T-helper 1 cell (primary cell): ENCODE results near the gene NDUFA13.
A peak's percentile ranks its signal among the peaks of the same experiment; 100 is the strongest.

Source experiments
- DNase-seq, 5 donors: peaks; one replicate each; pipeline ENCODE4 v3.0.0-alpha.2; 2012 to 2020

NDUFA13 gene

GRCh38 chr19:19513682-19514081 lies 2.3 kb upstream of the NDUFA13 start:
- DNase-seq = no peak

- DNase-seq = no peak
These were observed 1.8 kb upstream of the NDUFA13 start for GRCh38 chr19:19514215-19514657.

GRCh38 chr19:19514881-19515641 lies 964 bp upstream of the NDUFA13 start, which contains the start of gene TSSK6:
Gene TSSK6 (minus strand): TSS chr19:19515548. CDS start chr19:19515427, 121 bp downstream.
- DNase-seq = no peak

GRCh38 chr19:19517235-19517619 lies 1.2 kb downstream of the NDUFA13 start:
- DNase-seq = no peak

- DNase-seq = no peak
These were observed 5.0 kb downstream of the NDUFA13 start for GRCh38 chr19:19520989-19521388.

- no peak for DNase-seq
These were observed 7.2 kb downstream of the NDUFA13 start for GRCh38 chr19:19523177-19523576.

GRCh38 chr19:19524053-19524452 lies 8.0 kb downstream of the NDUFA13 start:
- DNase-seq = no peak

DNA sequence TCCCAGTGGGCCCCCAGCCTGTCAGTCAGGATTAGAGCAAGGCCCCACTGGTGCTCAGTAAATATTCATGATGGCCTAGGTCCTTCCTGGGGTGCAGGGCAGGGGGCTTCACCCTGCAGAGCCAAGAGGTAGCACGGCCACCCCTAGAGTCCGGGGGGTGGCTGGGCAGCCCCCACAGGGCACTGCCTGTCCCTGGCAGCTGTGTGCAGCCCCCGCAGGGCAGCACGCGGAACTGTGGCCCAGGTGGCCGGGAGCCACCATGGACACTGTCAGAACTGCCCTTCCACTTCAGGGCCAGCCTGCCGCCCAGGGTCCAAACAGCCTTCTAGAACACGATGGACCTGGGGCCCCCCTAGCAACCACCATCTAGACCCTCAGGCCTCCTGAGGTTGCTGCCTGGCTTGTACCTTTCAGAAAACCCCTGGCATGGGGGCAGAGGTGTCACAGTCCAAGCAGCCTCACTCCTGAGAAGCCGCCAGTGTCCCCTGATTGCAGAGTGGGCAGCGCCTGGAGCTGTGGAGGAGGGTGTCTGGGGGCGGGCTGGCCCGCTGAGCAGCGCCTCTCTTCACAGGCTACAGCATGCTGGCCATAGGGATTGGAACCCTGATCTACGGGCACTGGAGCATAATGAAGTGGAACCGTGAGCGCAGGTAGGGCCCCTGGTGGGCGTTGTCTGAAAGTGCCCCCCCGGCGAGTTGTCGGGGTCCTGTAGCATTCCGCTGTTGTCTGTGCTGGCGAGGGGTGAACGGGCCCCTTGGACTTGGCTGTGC lies 9.8 kb downstream of the NDUFA13 start:
- DNase-seq = no peak

DNA sequence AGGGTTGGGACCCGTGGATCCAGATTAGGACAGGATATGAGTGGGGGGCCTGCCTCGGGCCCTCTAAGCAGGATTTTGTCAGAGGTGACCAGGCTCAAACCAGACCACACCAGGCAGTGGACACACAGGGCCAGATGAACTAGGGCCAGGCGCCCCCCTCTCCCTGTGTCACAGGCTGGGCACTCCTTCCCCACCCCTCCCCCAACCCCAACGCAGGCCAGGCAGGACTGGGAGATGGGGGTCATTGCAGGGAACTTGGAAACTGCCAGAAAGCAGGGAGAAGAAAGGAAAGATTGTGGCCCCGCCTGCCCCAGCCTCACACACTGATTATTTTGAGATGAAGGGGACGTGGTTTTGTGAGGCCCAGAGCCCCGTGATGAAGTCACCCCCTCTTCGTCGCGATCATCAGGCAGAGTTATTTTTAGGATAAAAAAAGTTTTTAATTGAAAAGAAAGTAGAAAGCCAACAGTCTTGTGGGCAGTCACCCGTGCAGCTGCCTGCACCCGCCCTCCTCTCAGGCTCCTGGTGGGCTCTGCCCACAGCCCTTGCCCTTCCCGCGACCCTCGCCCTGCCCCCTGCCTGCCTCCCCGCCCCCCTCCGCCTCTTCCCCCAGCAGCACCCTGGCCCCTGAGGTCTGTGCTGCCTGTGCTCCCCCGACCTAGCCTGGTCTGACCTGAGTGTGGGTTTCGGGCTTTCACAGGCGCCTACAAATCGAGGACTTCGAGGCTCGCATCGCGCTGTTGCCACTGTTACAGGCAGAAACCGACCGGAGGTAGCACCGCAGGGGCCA lies 10.8 kb downstream of the NDUFA13 start:
- no peak for DNase-seq

DNA sequence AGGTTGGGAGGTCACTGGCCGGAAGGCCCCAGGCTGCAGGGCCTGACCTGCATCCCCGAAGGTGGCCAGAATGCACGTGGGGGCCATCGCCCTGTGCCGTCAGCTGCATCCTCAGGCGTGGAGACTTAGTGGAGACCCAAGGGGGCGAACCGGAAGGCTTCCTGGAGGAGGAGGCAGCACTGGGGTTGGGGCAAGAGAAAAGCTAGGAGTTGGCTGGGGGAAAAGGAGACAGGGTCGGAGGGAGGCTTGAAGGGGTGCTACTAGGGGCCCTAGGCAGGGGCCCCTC lies 11.3 kb downstream of the NDUFA13 start:
- DNase-seq = no peak

DNA sequence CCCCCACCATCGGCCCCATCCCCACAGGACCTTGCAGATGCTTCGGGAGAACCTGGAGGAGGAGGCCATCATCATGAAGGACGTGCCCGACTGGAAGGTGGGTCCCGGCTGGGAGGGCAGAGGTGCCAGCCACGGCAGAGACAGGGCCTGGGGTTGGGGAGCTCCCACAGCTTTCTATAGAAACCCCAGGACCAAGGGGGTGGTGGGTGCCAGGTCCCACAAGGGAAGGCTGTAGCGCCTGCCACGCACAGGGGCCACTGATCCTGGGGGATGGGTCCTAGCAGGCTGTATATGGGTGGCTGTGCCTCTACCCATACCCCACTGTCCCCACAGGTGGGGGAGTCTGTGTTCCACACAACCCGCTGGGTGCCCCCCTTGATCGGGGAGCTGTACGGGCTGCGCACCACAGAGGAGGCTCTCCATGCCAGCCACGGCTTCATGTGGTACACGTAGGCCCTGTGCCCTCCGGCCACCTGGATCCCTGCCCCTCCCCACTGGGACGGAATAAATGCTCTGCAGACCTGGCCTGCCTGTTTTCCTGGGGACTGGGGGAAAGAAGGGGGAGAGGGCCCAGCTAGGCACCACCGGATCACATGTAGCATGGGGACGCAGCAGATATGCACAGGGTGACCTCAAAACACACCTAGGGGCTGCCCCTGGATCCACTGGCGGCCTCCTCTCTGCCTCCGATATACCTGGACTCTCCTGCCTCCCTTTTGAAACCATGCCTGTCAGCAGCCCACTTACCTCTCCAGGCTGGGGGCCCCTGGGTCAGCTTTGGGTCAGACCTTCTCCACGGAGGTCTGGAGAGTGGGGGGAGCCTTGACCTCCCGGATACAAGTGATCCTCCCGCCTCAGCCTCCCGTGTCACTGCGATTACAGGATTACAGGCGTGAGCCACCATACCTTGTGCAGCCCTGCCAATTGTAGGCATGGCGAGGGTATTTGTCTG lies 11.9 kb downstream of the NDUFA13 start:
- no peak for DNase-seq

DNA sequence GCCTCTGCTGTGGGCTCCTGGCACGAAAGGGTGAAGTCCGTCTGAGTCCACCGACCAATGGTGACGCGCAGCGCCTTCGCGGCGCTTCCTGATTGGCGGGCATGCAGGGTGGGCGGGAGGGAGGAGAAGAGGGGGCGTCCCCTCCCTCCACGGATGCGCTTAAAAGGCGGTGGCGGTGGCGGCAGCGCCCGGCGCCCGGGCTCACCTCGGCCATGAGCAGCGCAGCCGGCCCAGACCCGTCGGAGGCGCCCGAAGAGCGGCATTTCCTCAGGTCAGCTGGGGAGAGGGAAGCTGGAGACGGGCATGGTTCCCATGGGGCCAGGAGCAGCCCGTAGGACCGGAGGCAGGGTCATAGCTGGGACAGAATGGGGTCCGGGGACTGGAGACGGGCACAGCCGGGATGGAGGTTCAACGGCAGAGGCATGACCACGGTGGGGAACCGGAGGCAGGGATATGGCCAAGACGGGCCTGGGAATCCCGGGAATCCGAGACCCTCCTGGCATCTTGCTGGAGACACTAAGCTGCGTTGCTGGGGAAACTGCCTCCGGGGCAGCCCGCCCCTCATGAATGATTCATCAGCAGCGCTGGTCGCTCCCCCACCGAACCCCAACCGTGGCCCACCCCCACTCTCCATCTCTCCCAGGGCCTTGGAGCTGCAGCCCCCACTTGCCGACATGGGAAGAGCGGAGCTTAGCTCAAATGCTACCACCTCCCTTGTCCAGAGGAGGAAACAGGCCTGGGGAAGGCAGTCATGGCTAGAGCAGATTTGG lies 12.9 kb downstream of the NDUFA13 start, which contains the start of gene YJEFN3:
Gene YJEFN3, plus strand, starts transcription at position 191 of the 770 bp plus-strand sequence. Its CDS starts 22 bp downstream, at position 213.
- DNase-seq = no peak

GRCh38 chr19:19529783-19530422 lies 13.9 kb downstream of the NDUFA13 start:
- no peak for DNase-seq

DNA sequence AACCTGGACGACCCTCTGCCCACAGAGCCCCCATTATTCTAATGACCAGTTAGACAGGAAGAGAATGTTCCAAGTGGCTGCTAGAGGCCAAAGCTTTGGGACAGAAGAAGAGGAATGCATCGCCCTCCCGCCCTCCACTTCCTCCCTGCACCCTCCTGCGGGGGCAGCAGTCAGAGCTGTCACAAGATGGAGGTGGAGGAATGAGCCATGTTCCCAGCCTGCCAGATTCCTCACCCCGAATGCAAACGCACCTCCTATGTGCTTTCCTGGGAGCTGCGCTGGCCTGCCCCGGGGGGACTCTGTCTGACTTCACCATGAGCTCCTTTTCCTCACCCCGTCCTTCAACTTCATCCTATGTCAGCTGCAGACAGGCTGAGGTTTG lies 14.4 kb downstream of the NDUFA13 start:
- no peak for DNase-seq

DNA sequence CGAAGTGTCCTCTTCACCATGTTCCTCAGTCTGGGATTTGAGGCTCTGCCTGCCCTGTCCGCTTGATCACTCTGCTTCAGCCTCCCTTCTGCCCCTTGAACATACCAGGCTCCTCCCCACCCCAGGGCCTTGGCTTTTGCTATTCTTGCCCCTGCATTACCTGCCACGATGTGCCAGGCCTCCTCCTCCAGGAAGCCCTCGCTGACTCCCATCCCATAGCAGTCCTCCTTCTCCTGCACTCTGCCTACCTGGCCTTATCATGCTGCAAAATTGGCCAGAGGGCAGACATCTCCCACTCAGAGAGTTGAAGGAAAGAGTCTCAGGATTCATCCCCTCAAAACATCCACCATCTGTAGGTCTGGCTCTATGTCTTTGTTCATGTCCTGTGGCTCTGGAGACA lies 14.9 kb downstream of the NDUFA13 start:
- no peak for DNase-seq

- DNase-seq = peak; percentile 69 to 84 (median 79)
These were observed 16.2 kb downstream of the NDUFA13 start for GRCh38 chr19:19531951-19532805.

DNA sequence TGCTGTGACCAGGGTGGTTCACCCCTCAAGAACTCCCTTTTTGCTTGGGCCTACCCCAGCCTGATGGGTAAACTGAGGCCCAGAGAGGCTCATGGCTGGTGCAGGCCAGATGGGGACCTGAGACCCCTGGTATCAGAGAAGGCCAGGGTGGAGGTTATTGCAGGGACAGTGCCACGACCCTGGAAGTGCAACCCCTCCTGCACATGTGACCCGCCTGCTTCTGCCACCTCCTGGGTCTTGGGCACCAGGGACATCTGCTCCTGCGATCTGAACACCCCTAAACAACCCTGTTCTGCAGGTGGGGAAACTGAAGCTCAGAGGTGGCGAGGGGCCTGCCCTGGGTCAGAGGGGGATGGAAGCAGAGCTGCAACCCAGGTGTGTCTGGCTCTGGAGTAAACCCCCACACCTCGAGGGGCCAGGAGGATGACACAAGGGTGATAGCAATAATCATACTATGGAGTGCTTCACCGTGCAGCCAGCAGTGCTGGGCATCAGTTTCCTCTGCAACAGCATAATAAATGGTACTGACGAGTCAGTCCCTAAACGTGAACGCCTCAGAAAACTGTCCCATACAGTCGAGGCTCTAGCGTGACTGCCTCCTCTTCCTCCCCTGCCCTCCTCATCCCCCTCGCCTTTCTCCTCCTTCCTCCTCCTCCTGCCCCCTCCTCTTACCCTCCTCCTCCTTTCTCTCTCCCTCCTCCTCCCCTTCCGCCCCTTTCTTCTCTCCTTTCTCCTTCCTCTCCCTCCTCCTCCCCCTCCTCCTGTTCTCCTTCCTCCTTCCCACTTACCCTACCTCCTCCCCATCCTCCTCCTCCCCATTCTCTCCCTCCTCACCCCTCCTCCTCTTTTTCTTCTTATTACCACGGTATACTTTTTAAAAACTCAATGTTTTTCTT lies 17.0 kb downstream of the NDUFA13 start:
- DNase-seq = no peak

GRCh38 chr19:19533841-19534240 lies 17.8 kb downstream of the NDUFA13 start:
- no peak for DNase-seq
